HG03439 (cell line): ENCODE measurements around the gene PKP3.
"Not testable (repeated sequence)": the region's sequence is repeated elsewhere in the genome, so short reads cannot be mapped to it uniquely, and the experiment has no call there.

Experiments
- ATAC-seq: cut with Tn5 transposase; IDR thresholded peaks from one replicate; pipeline ENCODE4 v1.9.1; 2021; ENCODE audit warnings: mild to moderate bottlenecking, moderate library complexity; ENCODE audit not compliant: unreplicated experiment

The PKP3 gene

DNA sequence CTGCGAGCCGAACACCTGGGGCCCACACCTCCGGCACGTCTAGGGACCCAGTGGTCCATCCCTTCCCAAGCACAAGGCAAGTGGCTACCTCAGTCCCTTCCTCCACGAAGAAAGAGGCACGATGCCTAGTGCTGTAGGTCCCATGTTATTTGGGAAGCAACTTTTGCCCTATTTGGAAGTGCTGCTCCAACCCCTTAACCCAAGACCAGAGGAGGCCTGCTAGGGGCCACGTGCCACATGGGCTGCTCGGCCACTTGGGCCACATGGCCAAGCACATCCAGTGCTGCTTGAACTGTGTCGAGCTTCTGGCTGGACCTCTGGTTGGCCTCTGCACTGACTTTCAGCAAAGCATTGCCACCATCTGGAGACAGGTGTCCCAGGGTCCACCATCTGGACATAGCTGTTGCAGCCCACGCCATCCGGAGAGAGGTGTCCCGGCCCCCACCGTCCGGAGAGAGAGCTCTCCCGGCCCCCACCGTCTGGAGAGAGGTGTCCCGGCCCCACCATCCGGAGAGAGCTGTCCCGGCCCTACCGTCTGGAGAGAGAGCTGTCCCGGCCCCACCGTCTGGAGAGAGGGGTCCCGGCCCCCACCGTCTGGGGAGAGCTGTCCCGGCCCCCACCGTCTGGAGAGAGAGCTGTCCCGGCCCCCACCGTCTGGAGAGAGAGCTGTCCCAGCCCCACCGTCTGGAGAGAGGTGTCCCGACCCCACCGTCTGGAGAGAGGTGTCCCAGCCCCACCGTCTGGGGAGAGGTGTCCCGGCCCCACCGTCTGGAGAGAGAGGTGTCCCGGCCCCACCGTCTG is 31.2 kb upstream of the PKP3 start:
- ATAC-seq, result no peak

- ATAC-seq, result not testable (repeated sequence)
Observed at GRCh38 chr11:363443-363805, 30.6 kb upstream of the PKP3 start.

GRCh38 chr11:363948-364761 is 29.9 kb upstream of the PKP3 start:
- no peak for ATAC-seq

GRCh38 chr11:364991-365725 is 28.9 kb upstream of the PKP3 start:
- no peak for ATAC-seq

DNA sequence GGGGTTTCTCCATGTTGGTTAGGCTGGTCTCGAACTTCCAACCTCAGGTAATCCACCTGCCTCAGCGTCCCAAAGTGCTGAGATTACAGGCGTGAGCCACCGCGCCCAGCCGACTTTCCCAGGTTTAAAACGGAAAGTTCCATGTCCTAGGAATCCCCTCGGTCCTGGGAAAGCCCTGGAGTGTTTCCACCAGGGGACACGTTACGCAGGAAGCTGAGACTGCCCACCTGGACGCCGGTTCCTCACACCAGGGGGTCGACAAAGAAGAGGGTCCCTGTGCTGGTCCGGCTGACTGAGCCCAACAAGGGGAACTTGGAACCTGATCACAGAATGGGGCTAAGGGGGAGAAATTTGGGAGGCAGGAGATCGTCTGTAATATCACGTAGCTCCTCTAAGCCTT is 28.2 kb upstream of the PKP3 start:
- ATAC-seq, result no peak

DNA sequence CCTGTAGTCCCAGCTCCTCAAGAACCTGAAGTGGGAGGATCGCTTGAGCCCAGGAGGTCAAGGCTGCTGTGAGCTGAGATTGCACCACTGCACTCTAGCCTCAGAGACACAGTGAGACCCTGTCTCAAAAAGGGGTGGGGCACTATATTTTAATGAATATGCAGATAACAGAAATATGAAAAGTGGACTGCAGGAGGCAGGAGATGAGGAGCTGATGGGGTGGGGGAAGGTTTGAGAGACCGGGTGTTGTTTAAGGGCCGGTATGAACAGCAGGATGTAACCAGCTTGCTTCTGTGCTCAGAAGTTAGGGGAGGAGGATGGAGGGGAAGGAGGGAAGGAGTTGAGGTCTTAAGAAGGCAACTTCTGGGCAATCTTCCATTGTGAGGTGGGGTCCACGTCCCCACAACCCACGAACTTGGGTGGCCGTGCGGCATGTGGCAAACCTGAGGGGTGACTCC is 26.0 kb upstream of the PKP3 start:
- ATAC-seq, result no peak

- no peak for ATAC-seq
Observed at GRCh38 chr11:368414-369335, 25.3 kb upstream of the PKP3 start.

DNA sequence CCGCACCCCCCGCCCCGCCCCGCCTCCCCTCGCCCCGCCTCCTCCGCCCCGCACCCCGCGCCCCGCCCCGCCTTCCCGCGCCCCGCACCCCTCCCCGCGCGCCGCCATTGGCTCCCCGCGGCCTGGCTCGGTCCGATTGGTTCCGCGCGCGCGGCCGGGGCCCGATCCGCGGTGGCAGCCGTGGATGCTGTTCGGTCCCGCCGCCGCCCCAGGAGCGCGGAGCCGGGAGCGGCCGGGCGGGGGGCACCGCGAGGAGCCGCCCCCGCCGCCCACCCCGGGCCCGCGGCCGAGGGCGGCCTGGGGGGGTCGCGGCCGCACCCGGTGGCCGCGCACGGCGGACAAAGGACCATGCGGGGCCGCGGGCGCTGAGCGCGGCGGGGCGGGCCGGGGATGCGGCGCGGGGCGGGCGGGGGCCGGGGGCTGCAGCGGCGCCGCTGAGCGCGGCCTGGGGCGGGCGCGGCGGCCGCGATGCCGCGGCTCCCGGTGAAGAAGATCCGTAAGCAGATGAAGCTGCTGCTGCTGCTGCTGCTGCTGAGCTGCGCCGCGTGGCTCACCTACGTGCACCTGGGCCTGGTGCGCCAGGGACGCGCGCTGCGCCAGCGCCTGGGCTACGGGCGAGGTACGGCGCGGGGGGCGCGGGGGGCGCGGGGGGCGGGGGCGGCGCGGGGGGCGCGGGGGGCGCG is 24.5 kb upstream of the PKP3 start, which contains the start of gene B4GALNT4:
Gene B4GALNT4 (plus strand): TSS at position 164 of the 683 bp plus-strand sequence. CDS start 305 bp downstream, at position 469.
- no peak for ATAC-seq

- ATAC-seq, result no peak
Observed at GRCh38 chr11:370070-370941, 23.7 kb upstream of the PKP3 start.

DNA sequence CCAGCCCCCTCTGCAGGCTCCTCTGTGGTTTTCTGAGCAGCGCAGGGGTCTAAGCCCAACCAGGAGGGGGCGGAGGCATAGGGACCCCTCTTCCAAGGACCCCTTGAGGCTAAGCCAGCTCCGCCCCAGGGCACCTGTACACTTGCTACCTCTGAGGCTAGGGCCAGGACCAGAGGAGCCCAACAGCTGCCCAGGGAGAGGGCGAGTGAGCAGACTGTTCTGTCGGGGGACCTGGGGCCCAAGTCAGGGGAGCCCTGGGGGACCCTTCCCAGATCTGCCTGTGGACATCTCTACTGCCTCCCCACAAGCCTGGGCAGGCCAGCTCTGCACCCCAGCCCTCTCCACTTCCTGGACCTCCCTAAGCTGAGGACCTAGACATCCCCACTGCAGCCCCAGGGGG is 23.0 kb upstream of the PKP3 start:
- ATAC-seq, result no peak

DNA sequence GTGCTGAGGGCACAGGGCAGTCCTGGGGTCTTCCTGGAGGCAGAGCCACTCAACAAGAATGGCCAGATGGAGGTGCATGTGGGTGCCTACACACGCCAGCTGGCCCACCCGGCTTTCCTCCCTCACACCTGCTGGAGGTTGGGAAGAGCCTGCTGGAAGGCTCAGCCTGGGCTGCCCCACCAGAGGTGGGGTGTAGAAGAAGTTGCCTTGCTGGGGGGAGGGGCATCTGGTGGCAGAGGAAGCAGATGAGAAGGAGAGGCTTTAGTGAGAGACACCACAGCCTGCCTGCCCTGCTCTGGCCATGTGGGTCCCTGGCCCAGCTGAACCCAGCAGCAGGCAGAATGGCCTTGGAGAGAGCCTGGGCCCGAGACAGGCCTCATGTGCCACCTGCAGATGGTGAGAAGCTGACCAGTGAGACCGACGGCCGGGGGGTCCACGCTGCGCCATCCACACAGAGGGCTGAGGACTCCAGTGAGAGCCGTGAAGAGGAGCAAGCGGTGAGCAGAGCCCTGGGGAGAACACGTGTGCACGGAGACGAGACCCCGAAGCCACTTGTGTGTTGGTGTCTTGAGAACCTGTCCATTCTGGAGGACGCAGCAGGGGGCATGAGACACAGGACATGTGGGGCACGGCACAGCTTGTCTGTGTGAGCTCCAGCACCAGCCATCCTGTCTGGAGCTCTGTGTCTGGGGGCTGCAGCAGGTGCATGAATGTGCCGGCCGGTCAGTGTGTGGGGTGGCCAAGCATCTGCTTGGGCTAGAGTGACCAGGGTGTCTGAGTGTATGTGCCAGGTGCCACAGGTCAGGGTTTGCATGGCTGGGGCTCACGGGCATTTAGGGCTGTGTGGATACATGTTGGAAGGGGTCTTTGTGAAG is 22.1 kb upstream of the PKP3 start:
- no peak for ATAC-seq

DNA sequence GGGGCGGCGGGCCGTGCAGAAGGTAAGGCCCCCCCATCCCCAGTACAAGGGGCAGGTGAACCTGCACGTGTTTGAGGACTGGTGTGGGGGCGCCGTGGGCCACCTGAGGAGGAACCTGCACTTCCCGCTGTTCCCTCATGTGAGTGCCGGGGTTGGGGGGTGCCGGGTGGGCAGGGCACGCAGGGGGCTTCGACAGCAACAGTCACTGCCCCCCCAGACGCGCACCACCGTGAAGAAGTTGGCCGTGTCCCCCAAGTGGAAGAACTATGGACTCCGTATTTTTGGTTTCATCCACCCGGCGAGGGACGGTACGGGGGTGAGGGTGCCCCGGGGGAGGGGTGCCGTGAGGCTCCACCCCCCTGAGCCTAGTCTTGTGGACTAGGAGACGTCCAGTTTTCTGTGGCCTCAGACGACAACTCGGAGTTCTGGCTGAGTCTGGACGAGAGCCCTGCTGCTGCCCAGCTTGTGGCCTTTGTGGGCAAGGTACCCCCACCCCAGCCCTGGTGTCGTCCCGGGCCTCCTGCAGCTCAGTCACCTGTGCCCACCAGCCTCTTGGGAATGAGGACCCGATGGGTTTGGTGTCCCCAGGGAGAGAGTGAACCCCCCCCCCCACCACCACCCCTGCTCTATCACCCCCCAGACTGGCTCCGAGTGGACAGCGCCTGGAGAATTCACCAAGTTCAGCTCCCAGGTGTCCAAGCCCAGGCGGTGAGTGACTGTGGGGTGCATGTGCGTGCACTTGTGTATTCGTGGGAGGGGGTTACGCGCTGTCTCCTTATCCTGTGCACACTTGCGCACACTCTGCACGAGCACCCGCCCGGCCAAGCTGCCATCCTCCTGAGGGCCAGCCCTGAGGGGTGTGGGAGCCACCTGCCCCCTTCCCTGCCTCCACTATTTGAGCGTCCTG is 20.9 kb upstream of the PKP3 start:
- no peak for ATAC-seq

- ATAC-seq, result no peak
Observed at GRCh38 chr11:373716-374551, 20.1 kb upstream of the PKP3 start.

DNA sequence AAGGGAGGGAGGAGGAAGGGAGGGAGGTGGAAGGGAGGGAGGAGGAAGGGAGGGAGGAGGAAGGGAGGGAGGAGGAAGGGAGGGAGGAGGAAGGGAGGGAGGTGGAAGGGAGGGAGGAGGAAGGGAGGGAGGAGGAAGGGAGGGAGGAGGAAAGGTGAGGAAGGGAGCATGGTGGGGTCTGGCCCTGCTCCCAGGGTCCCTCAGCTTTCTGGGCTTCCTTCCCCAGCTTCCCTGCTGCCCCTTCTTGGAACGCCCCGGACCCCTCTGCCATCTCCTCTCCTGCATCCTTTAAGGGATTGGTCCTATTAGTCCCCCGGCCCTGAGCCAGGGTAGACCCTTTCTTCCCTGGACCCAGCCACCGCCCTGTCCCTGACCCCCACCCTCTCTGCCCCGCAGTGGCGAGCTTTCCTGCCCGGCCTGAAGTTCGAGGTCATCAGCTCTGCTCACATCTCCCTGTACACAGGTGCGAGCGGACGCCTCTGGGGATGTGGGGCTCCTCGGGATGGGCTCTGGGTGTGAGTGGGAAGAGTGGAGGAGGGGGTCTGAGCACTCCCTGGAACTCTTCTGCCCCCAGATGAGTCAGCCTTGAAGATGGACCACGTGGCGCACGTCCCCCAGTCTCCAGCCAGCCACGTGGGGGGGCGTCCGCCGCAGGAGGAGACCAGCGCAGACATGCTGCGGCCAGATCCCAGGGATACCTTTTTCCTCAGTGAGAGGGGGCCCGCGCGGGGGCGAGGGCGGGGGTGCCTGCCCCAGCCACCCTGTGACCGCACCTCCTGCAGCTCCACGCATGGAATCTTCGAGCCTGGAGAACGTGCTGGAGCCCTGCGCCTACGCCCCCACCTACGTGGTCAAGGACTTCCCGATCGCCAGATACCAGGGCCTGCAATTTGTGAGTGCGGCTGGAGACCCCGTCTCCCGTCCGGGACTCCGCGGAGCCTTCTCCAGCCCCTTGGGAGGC is 18.7 kb upstream of the PKP3 start:
- ATAC-seq, result no peak
